Measurements from ENCODE around the gene TYW3.

The TYW3 gene

DNA sequence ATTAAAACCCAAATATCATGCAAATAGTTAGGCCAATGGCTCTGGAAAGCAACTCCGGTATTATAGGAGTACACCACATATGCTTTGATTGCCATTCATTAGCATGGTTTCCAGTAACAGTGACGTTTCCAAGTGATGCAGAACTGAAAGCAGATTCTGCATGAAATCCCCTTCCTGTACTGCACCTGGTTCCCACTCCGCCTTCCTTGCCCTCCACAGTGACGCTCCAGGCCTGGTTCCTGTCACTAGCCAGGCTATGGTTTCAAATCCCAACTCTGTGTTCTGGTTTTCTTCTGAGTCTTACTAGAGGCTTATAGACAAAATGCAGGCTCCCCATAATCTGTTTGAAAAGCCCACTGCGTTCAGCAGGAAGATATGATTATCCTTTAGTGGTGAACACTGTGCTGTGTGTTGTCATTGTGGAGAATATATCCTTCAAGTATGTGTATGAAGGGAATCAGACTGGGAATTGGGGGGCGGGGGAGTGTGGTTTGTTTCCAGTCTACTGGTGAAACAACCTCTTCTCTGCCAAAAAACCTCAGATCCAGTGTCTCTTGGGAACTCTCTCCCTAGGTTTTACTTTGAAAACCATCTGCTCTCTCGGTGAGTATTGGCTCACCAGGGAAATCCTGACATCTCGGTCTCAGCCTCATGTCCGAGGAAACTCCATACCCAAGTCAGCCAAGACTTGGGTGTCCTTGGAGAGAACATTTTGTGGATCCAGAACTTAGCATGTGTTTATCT, 78.7 kb downstream of the TYW3 start:
- DNase-seq, result no peak

DNA sequence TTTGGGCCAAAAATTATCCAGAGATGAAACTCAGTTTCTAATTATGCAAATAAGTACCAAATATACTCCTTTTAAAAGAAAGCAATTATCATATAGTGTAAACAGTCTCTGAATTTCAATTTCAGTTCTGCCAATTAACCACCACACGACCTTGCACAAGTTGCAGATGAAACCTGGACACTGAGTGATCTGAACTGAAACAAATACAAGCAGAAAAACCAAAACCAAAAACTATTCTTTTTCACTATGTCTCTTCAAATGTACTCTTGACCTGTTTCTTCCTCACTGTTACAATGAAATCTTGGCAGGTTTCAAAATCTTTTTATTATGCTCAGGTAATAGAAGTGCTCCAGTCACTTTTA, 79.2 kb downstream of the TYW3 start:
- DNase-seq, result no peak

All from suppressor macrophage treated with lipopolysaccharide for 4 hours (primary cell).